ENCODE data around the gene IMPG1. TPM values are rescaled to one million over a fixed set of nuclear protein-coding genes. Genes with fewer than 3 reads are reported as not detected.

IMPG1 gene, protein sequence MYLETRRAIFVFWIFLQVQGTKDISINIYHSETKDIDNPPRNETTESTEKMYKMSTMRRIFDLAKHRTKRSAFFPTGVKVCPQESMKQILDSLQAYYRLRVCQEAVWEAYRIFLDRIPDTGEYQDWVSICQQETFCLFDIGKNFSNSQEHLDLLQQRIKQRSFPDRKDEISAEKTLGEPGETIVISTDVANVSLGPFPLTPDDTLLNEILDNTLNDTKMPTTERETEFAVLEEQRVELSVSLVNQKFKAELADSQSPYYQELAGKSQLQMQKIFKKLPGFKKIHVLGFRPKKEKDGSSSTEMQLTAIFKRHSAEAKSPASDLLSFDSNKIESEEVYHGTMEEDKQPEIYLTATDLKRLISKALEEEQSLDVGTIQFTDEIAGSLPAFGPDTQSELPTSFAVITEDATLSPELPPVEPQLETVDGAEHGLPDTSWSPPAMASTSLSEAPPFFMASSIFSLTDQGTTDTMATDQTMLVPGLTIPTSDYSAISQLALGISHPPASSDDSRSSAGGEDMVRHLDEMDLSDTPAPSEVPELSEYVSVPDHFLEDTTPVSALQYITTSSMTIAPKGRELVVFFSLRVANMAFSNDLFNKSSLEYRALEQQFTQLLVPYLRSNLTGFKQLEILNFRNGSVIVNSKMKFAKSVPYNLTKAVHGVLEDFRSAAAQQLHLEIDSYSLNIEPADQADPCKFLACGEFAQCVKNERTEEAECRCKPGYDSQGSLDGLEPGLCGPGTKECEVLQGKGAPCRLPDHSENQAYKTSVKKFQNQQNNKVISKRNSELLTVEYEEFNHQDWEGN
- not detected in 2 replicates for total RNA-seq

DNA sequence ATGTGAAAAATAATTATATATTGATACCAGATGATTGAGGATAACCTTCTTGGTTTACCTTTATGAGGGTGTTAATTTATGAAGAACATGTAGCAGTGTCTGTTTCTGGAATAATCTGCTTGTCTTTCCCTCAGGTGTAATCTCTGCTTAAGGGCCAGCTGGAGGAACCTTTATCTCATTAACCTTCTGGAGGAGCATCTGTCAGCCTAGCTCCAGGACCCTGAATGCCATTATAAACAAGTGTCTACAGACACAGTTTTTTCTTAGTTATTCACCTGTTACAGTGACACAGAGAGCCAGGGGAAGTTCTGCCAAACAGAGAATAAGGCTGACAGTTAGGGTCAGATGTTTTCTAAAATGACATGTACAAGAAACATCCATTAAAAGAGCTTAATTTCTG lies at the start of gene IMPG1:
TSS of gene IMPG1 (minus strand) at position 101 of the 400 bp plus-strand sequence. CDS start 174 bp downstream, outside the sequence.

